ENCODE data around the gene SLC35E4. TPM values are rescaled to one million over a fixed set of nuclear protein-coding genes. Genes with fewer than 3 reads are reported as not detected.

SLC35E4 gene
- total and polyA plus RNA-seq, 12 donors: 0.60 to 7.0 (median 3.3) TPM

DNA sequence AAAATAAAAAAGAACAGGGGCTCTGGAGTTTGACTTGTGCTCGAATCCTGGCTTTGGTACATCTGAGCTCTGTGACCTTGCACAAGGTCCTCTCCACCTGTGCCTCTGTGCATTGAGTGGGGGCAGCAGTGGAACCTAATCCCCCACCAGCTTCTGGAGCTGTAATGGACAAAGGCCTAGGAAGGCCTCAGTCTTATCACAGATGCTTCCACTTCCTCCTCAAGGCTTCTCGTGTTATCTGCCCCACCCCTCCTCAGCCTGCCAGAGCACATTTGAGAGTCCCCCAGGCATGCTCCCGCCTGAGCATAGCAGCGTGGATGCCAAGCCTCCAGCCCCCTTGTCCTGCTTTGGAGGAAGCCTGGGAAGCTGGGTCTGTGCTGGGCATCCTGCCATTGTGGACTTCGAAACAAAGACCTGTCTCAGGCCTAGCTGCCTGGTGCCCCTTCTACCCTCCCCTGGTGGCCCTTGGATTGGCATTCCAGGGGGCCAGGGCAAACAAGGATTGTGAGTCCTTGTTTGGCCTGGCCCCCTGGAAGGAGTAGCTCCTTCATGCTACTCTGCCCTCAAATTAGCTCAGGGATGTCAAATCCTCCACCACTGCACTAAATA lies 15.0 kb downstream of the SLC35E4 start:
- H3K36me3 ChIP-seq (replicated peaks in 1 of 2): no peaks in the 10 kb centered on the region
- H3K4me3 ChIP-seq: no peak overlapping the region
- 51 to 79% (median 67%) methylated on average over 2 to 5 of the region's 5 CpGs for WGBS, 4 donors
- no peak overlapping the region for H3K27ac ChIP-seq
- no peaks in the 10 kb centered on the region for H3K4me1 ChIP-seq (replicated peaks in 1 of 2)
- intact Hi-C loops (cut with DNase I): no loop called here
- TF ChIP-seq, protein P1, sequence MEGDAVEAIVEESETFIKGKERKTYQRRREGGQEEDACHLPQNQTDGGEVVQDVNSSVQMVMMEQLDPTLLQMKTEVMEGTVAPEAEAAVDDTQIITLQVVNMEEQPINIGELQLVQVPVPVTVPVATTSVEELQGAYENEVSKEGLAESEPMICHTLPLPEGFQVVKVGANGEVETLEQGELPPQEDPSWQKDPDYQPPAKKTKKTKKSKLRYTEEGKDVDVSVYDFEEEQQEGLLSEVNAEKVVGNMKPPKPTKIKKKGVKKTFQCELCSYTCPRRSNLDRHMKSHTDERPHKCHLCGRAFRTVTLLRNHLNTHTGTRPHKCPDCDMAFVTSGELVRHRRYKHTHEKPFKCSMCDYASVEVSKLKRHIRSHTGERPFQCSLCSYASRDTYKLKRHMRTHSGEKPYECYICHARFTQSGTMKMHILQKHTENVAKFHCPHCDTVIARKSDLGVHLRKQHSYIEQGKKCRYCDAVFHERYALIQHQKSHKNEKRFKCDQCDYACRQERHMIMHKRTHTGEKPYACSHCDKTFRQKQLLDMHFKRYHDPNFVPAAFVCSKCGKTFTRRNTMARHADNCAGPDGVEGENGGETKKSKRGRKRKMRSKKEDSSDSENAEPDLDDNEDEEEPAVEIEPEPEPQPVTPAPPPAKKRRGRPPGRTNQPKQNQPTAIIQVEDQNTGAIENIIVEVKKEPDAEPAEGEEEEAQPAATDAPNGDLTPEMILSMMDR (IDR thresholded peaks at IDR 0.05): no peak
- H3K27me3 ChIP-seq: no peaks in the 10 kb centered on the region
- DNase-seq: no peak
- H3K9me3 ChIP-seq (replicated peaks in 1 of 3): no peaks in the 10 kb centered on the region

DNA sequence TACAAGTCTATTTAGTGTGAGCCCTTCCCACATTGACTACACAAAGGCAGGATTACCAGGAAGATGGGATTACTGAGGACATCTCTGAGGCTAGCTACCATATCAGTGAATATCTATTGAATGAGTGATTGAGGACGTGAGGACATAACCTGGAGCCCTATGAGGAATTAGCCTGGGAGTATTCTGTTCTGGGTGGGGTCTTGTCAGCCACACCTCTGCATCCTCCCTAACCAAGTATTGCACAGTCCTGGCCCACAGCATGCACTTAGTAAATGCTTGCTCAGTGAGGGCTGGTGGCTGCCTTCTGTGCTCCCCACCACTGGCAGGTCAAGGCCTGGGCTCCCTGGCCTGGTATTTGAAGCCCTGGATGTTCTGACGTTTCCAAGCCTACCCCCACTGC lies 17.3 kb downstream of the SLC35E4 start:
- no peaks in the 10 kb centered on the region for H3K36me3 ChIP-seq (replicated peaks in 1 of 2)
- H3K9me3 ChIP-seq (replicated peaks in 1 of 3): no peaks in the 10 kb centered on the region
- DNase-seq: no peak
- WGBS, 4 donors: 75 to 100% (median 85%) methylated on average over 2 of the region's 2 CpGs
- H3K4me3 ChIP-seq: no peak overlapping the region
- H3K4me1 ChIP-seq (replicated peaks in 1 of 2): no peaks in the 10 kb centered on the region
- TF ChIP-seq POLR2A (IDR thresholded peaks at IDR 0.05): no peak
- TF ChIP-seq, protein P1 (IDR thresholded peaks at IDR 0.05): no peak
- H3K27ac ChIP-seq: no peak overlapping the region
- intact Hi-C loops (cut with DNase I): no loop called here
- no peaks in the 10 kb centered on the region for H3K27me3 ChIP-seq

DNA sequence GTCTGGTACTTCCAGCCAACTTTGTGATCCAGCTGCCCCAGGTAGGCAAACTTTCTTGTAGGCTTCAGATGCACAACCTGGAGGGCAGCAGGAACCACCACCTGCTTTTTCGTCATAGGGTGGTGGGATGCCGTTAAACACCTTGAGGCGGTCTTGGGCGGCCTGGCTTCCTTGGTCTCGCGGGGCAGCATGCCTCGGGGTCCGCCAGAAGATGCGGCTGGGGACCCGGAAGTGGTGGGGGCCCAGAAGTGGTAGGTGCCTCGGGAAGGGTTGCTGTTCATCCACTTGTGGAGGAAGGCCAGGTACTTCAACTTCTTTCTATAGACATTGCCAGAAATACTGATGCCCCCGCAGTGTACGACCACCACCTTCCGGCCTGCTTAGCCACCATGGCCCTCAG lies 18.8 kb downstream of the SLC35E4 start:
- DNase-seq: no peak
- intact Hi-C loops (cut with DNase I): no loop called here
- no peaks in the 10 kb centered on the region for H3K36me3 ChIP-seq (replicated peaks in 1 of 2)
- no peak overlapping the region for H3K4me3 ChIP-seq
- no peaks in the 10 kb centered on the region for H3K4me1 ChIP-seq (replicated peaks in 1 of 2)
- WGBS, 4 donors: 95 to 96% (median 96%) methylated on average over 10 to 14 of the region's 14 CpGs
- H3K27ac ChIP-seq: no peak overlapping the region
- no peaks in the 10 kb centered on the region for H3K27me3 ChIP-seq
- H3K9me3 ChIP-seq (replicated peaks in 1 of 3): no peaks in the 10 kb centered on the region
- no peak for TF ChIP-seq POLR2A (IDR thresholded peaks at IDR 0.05)
- TF ChIP-seq, protein P1 (IDR thresholded peaks at IDR 0.05): no peak

DNA sequence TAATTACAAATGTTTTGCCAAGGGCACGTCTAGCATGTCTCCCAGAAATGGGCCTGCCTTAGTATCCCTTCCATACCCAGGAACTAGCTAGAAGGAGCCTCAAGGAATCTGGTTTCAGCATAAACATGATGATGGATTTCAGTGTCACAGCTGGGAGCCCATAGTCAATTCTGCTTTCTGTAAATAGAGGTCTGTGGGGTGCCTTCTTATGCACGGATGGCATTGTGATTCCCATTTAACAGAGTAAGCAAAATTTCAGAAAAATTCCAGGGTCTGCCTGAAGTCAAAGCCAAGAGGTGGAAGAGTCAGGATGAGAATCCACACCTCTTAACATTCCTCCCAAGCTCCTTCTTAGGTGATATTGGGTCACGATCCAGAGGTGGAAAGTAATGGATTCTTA lies 20.0 kb downstream of the SLC35E4 start:
- no peaks in the 10 kb centered on the region for H3K27me3 ChIP-seq
- 81 to 92% (median 84%) methylated on average over 3 of the region's 3 CpGs for WGBS, 4 donors
- no peaks in the 10 kb centered on the region for H3K9me3 ChIP-seq (replicated peaks in 1 of 3)
- no peak for DNase-seq
- H3K4me1 ChIP-seq (replicated peaks in 1 of 2): no peaks in the 10 kb centered on the region
- H3K36me3 ChIP-seq (replicated peaks in 1 of 2): no peaks in the 10 kb centered on the region
- intact Hi-C loops (cut with DNase I): no loop called here
- no peak overlapping the region for H3K27ac ChIP-seq
- no peak for TF ChIP-seq POLR2A (IDR thresholded peaks at IDR 0.05)
- TF ChIP-seq, protein P1 (IDR thresholded peaks at IDR 0.05): no peak
- no peak overlapping the region for H3K4me3 ChIP-seq

All from adrenal gland (tissue), 12 donors.